Trophoblast cell (in vitro differentiated cells and primary cell): Measurements from ENCODE around the gene SMG1.
"Not testable (repeated sequence)": the region's sequence is repeated elsewhere in the genome, so short reads cannot be mapped to it uniquely, and the experiment has no call there.

ENCODE experiments used
- DNase-seq, 2 donors: peaks; one replicate each; pipeline ENCODE4 v3.0.0-alpha.2; 2016
- H2AFZ ChIP-seq: 2 replicates; pipeline ENCODE4 v1.6.1; 2013; ENCODE audit warnings: low read length, moderate library complexity, mild to moderate bottlenecking; ENCODE audit not compliant: insufficient read depth, poor library complexity
- H2AK5ac ChIP-seq: 2 replicates; pipeline ENCODE4 v1.6.1; 2013; ENCODE audit warnings: mild to moderate bottlenecking, low read length
- H2BK120ac ChIP-seq: 2 replicates; pipeline ENCODE4 v1.6.1; 2013; ENCODE audit warnings: low read length, mild to moderate bottlenecking, moderate library complexity; ENCODE audit not compliant: insufficient read depth, poor library complexity
- H2BK12ac ChIP-seq: 2 replicates; pipeline ENCODE4 v1.6.1; 2013; ENCODE audit warnings: mild to moderate bottlenecking, low read length, moderate library complexity
- H2BK5ac ChIP-seq: 2 replicates; pipeline ENCODE4 v1.6.1; 2013; ENCODE audit warnings: low read length, low read depth, moderate library complexity, mild to moderate bottlenecking; ENCODE audit not compliant: poor library complexity
- H3K14ac ChIP-seq: 2 replicates; pipeline ENCODE4 v1.6.1; 2013; ENCODE audit warnings: mild to moderate bottlenecking, low read length
- H3K18ac ChIP-seq: 2 replicates; pipeline ENCODE4 v1.6.1; 2013; ENCODE audit warnings: mild to moderate bottlenecking, low read length
- H3K23ac ChIP-seq: 2 replicates; pipeline ENCODE4 v1.6.1; 2013; ENCODE audit warnings: low read length
- H3K27ac ChIP-seq: 2 replicates; pipeline ENCODE4 v1.5.1; 2013; ENCODE audit warnings: low read depth, mild to moderate bottlenecking, inconsistent platforms, low read length, moderate library complexity
- H3K27me3 ChIP-seq: 2 replicates; pipeline ENCODE4 v1.6.1; 2013; ENCODE audit warnings: inconsistent platforms, mild to moderate bottlenecking, low read length, moderate library complexity; ENCODE audit not compliant: insufficient read depth
- H3K36me3 ChIP-seq, 2 experiments: 1 replicate in 1 of 2; 2 replicates in 1 of 2; pipeline ENCODE4 v1.6.1; 2013; ENCODE audit warnings: low read length in 2 of 2, mild to moderate bottlenecking in 2 of 2, moderate library complexity in 1 of 2; ENCODE audit not compliant: insufficient read depth in 2 of 2, control insufficient read depth in 1 of 2
- H3K4ac ChIP-seq: 2 replicates; pipeline ENCODE4 v1.6.1; 2013; ENCODE audit warnings: low read depth, mild to moderate bottlenecking, low read length, moderate library complexity
- H3K4me1 ChIP-seq, 2 experiments: 1 replicate in 1 of 2; 2 replicates in 1 of 2; pipeline ENCODE4 v1.6.1; 2013; ENCODE audit warnings: low read length in 2 of 2, mild to moderate bottlenecking in 2 of 2, moderate library complexity in 1 of 2; ENCODE audit not compliant: insufficient read depth in 2 of 2, control insufficient read depth in 1 of 2
- H3K4me2 ChIP-seq: 2 replicates; pipeline ENCODE4 v1.6.1; 2013; ENCODE audit warnings: inconsistent platforms, mild to moderate bottlenecking, low read length, moderate library complexity
- H3K4me3 ChIP-seq: 2 replicates; pipeline ENCODE4 v1.5.1; 2013; ENCODE audit warnings: mild to moderate bottlenecking, low read depth, low read length, inconsistent platforms
- H3K79me1 ChIP-seq: one replicate; pipeline ENCODE4 v1.6.1; 2013; ENCODE audit warnings: low read length
- H3K79me2 ChIP-seq: 2 replicates; pipeline ENCODE4 v1.6.1; 2013; ENCODE audit warnings: low read length, mild to moderate bottlenecking; ENCODE audit not compliant: control insufficient read depth, insufficient read depth, poor library complexity
- H3K9ac ChIP-seq: 2 replicates; pipeline ENCODE4 v1.6.1; 2013; ENCODE audit warnings: mild to moderate bottlenecking, low read length
- H3K9me3 ChIP-seq: 2 replicates; pipeline ENCODE4 v1.6.1; 2013; ENCODE audit warnings: low read depth, mild to moderate bottlenecking, control low read depth, inconsistent platforms, low read length; ENCODE audit not compliant: insufficient read depth
- H4K12ac ChIP-seq: 2 replicates; pipeline ENCODE4 v1.6.1; 2013; ENCODE audit warnings: low read depth, mild to moderate bottlenecking, low read length, moderate library complexity
- H4K8ac ChIP-seq: 2 replicates; pipeline ENCODE4 v1.6.1; 2013; ENCODE audit warnings: low read depth, mild to moderate bottlenecking, low read length, moderate library complexity
- H4K91ac ChIP-seq: one replicate; pipeline ENCODE4 v1.6.1; 2013; ENCODE audit warnings: low read depth, mild to moderate bottlenecking, low read length, moderate library complexity
- WGBS: extraction: QIAGEN DNeasy Blood & Tissue Kit; methylation state at CpG from one replicate; pipeline ENCODE4 v1.1.7; 2013; ENCODE audit warnings: missing lambda C conversion rate; ENCODE audit not compliant: insufficient read length, insufficient coverage; ENCODE audit errors: extremely low coverage; 5-methylcytosine and 5-hydroxymethylcytosine counted together

The SMG1 gene

GRCh38 chr16:18770336-18770962 is 155.8 kb downstream of the SMG1 start:
- H4K91ac ChIP-seq, H4K12ac ChIP-seq, H3K79me2 ChIP-seq, DNase-seq, H4K8ac ChIP-seq, H3K14ac ChIP-seq, H3K23ac ChIP-seq, H2AK5ac ChIP-seq, H2BK120ac ChIP-seq, H3K79me1 ChIP-seq, H3K9ac ChIP-seq, H3K9me3 ChIP-seq, H2BK12ac ChIP-seq, H3K18ac ChIP-seq, H2AFZ ChIP-seq, H3K27me3 ChIP-seq, H3K27ac ChIP-seq, H3K36me3 ChIP-seq, H3K4me1 ChIP-seq, H2BK5ac ChIP-seq, H3K4me2 ChIP-seq, H3K4ac ChIP-seq, H3K4me3 ChIP-seq: not testable (repeated sequence)
- WGBS, result no CpG with 5 or more reads among the region's 11 CpGs

- not testable (repeated sequence) for H3K79me1 ChIP-seq, H3K79me2 ChIP-seq, H3K36me3 ChIP-seq, H3K9me3 ChIP-seq, H4K91ac ChIP-seq, H3K27ac ChIP-seq, H2BK12ac ChIP-seq, H4K12ac ChIP-seq, H2AK5ac ChIP-seq, H3K14ac ChIP-seq, H2BK5ac ChIP-seq, H3K18ac ChIP-seq, H3K4me1 ChIP-seq, H3K4ac ChIP-seq, H3K4me3 ChIP-seq, H3K23ac ChIP-seq, H4K8ac ChIP-seq, H2AFZ ChIP-seq, H3K4me2 ChIP-seq, H3K27me3 ChIP-seq, DNase-seq, H2BK120ac ChIP-seq, H3K9ac ChIP-seq
- no CpG with 5 or more reads among the region's 7 CpGs for WGBS
These were observed 159.0 kb downstream of the SMG1 start for GRCh38 chr16:18767217-18767616.

DNA sequence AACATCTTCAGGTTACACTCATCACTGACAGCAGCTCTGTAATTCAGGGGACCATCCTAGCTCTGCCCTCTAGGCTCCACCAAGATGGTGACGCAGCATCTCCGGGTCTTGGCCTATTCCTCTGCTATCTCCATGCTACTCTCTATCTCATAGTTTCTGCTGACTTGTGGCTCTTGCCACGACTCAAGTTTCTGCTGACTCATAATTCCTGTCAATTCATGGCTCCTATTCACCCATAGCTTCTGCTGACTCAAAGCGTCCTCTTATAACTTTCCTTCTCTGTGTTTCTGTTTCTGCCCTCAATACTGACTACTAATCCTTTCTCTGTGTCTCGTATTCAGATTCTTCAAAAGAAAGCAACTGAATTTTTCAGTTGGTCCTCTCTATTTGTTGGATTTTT is 163.5 kb downstream of the SMG1 start:
- not testable (repeated sequence) for H3K9ac ChIP-seq, H3K79me1 ChIP-seq, H3K18ac ChIP-seq, H3K23ac ChIP-seq, H3K14ac ChIP-seq, H2AK5ac ChIP-seq, H3K4me2 ChIP-seq, H3K27ac ChIP-seq, H4K12ac ChIP-seq, H3K4ac ChIP-seq, H4K91ac ChIP-seq, H2BK120ac ChIP-seq, H2AFZ ChIP-seq, H3K36me3 ChIP-seq, H3K79me2 ChIP-seq, DNase-seq, H4K8ac ChIP-seq, H3K4me1 ChIP-seq, H2BK5ac ChIP-seq, H2BK12ac ChIP-seq, H3K27me3 ChIP-seq, H3K9me3 ChIP-seq, H3K4me3 ChIP-seq
- no CpG with 5 or more reads among the region's 5 CpGs for WGBS

GRCh38 chr16:18759598-18760520 is 166.3 kb downstream of the SMG1 start:
- not testable (repeated sequence) for H4K8ac ChIP-seq, H3K4ac ChIP-seq, H3K14ac ChIP-seq, H2AFZ ChIP-seq, H3K9ac ChIP-seq, H4K91ac ChIP-seq, H4K12ac ChIP-seq, H2AK5ac ChIP-seq, H2BK120ac ChIP-seq, DNase-seq, H3K23ac ChIP-seq, H3K18ac ChIP-seq, H3K9me3 ChIP-seq, H3K4me1 ChIP-seq, H3K27ac ChIP-seq, H2BK5ac ChIP-seq, H2BK12ac ChIP-seq, H3K27me3 ChIP-seq, H3K4me3 ChIP-seq, H3K4me2 ChIP-seq, H3K79me1 ChIP-seq, H3K36me3 ChIP-seq, H3K79me2 ChIP-seq
- WGBS, result no CpG with 5 or more reads among the region's 21 CpGs
